K562 (cell line): ENCODE data around the gene MICAL1. TPM values are rescaled to one million over a fixed set of nuclear protein-coding genes. Genes with fewer than 3 reads are reported as not detected.

Source experiments
- CEBPB ChIP-seq: fragments of 450-650 bp; IDR thresholded peaks from 2 replicates; pipeline ENCODE4 v1.6.1; 2016; ENCODE audit warnings: missing genetic modification characterization, missing compliant biosample characterization
- CREB1 ChIP-seq, 2 experiments: sonication (generic) in 1 of 2; formaldehyde crosslinking in 1 of 2; IDR thresholded peaks; 2 replicates each; pipeline versions ENCODE4 v1.6.1 to v1.8.0; 2012 to 2022; ENCODE audit warnings: inconsistent platforms in 1 of 2, mild to moderate bottlenecking in 1 of 2, missing genetic modification reagents in 1 of 2, moderate library complexity in 1 of 2
- GABPB1 ChIP-seq: sonication (generic); formaldehyde crosslinking; IDR thresholded peaks from 2 replicates; pipeline ENCODE4 v1.8.0; 2022; ENCODE audit warnings: mild to moderate bottlenecking, missing genetic modification reagents
- GTF2E2 ChIP-seq: fragments of 200-800 bp; sonication (Bioruptor generic); IDR thresholded peaks from 2 replicates; pipeline ENCODE4 v1.6.1; 2016; ENCODE audit warnings: missing genetic modification characterization, missing compliant biosample characterization
- HNRNPH1 ChIP-seq: fragments of 200-400 bp; formaldehyde crosslinking; optimal IDR thresholded peaks from 2 replicates; pipeline ENCODE3; 2017; ENCODE audit warnings: low read depth, mild to moderate bottlenecking, low read length, moderate library complexity
- IRF2 ChIP-seq: sonication (generic); formaldehyde crosslinking; IDR thresholded peaks from 2 replicates; pipeline ENCODE4 v1.8.1; 2022; ENCODE audit warnings: mild to moderate bottlenecking, missing genetic modification reagents
- NCOA1 ChIP-seq: fragments of 450-650 bp; IDR thresholded peaks from 2 replicates; pipeline ENCODE4 v1.6.1; 2016; ENCODE audit warnings: low read depth
- PHB2 ChIP-seq: fragments of 450-650 bp; IDR thresholded peaks from 2 replicates; pipeline ENCODE4 v1.6.1; 2017; ENCODE audit warnings: low read depth
- PREB ChIP-seq: sonication (generic); formaldehyde crosslinking; IDR thresholded peaks from 2 replicates; pipeline ENCODE4 v1.8.1; 2023; ENCODE audit warnings: mild to moderate bottlenecking, missing genetic modification reagents
- SMAD4 ChIP-seq: fragments of 250-450 bp; sonication (Bioruptor Pico); conservative IDR thresholded peaks from 2 replicates; pipeline ENCODE4 v1.8.0; 2021; ENCODE audit warnings: inconsistent platforms, mild to moderate bottlenecking, moderate library complexity
- SPI1 ChIP-seq: IDR thresholded peaks from 2 replicates; pipeline ENCODE4 v1.6.1; 2011; ENCODE audit warnings: low read depth, low read length, control low read depth, borderline replicate concordance
- XRCC3 ChIP-seq: fragments of 450-650 bp; IDR thresholded peaks from 2 replicates; pipeline ENCODE4 v1.6.1; 2017; ENCODE audit warnings: mild to moderate bottlenecking, moderate library complexity
- ZBTB8A ChIP-seq: fragments of 450-650 bp; IDR thresholded peaks from 2 replicates; pipeline ENCODE4 v1.6.1; 2018; ENCODE audit warnings: mild to moderate bottlenecking, moderate library complexity; ENCODE audit not compliant: partially characterized antibody
- ZNF311 ChIP-seq: fragments of 250-450 bp; sonication (Bioruptor Pico); IDR thresholded peaks from 2 replicates; pipeline ENCODE4 v1.4.0; 2020; ENCODE audit warnings: mild to moderate bottlenecking, moderate library complexity
- polyA plus RNA-seq, 8 experiments: library from polyadenylated mRNA; depleted of rRNA in 4 of 8; stranded (reverse) in 5 of 8; unstranded in 3 of 8; fragments of >200 nt; fragmentation: Nextera tagmentation in 2 of 8; fragmentation: Illumina TruSeq in 1 of 8; extraction: Ambion mirVana in 2 of 8; extraction: Trizol in 1 of 8; gene quantifications; 2 replicates each; pipeline versions ENCODE4 v1.2.1 to v1.2.3, GENCODE V29; 2011 to 2014; ENCODE audit warnings: inconsistent platforms in 1 of 8, missing spikeins in 1 of 8
- total RNA-seq, 7 experiments: library from RNA; depleted of rRNA in 6 of 7; stranded (reverse); fragments of >200 nt in 6 of 7; fragmentation: Illumina TruSeq in 2 of 7; extraction: Trizol in 2 of 7; gene quantifications; 2 replicates each; pipeline versions ENCODE4 v1.2.1 to v1.2.3, GENCODE V29; 2011 to 2021; ENCODE audit warnings: low replicate concordance in 1 of 7
- TF ChIP-seq, protein P1 (sequence below): fragments of 450-650 bp; IDR thresholded peaks from 2 replicates; pipeline ENCODE4 v1.6.1; 2017; ENCODE audit warnings: antibody characterized with exemption
- TF ChIP-seq, protein P2 (sequence below): fragments of 200-800 bp; sonication (Bioruptor generic); IDR thresholded peaks from 2 replicates; pipeline ENCODE4 v1.6.1; 2017; ENCODE audit warnings: missing genetic modification characterization, missing compliant biosample characterization
- TF ChIP-seq, protein P3 (sequence below): conservative IDR thresholded peaks from 2 replicates; pipeline ENCODE4 v1.6.1; 2011; ENCODE audit warnings: low read depth, mild to moderate bottlenecking, low read length; ENCODE audit not compliant: control insufficient read depth
- TF ChIP-seq, protein P4 (sequence below): fragments of 450-650 bp; IDR thresholded peaks from 2 replicates; pipeline ENCODE4 v1.6.1; 2018; ENCODE audit warnings: mild to moderate bottlenecking, low read depth; ENCODE audit not compliant: partially characterized antibody

MICAL1 gene
- total and polyA plus RNA-seq, 9 of the 15 experiments (the other 6 are each of a cell fraction or from before 2014, with no cell fraction given), result 0.07 to 15.2 (median 7.0) TPM

DNA sequence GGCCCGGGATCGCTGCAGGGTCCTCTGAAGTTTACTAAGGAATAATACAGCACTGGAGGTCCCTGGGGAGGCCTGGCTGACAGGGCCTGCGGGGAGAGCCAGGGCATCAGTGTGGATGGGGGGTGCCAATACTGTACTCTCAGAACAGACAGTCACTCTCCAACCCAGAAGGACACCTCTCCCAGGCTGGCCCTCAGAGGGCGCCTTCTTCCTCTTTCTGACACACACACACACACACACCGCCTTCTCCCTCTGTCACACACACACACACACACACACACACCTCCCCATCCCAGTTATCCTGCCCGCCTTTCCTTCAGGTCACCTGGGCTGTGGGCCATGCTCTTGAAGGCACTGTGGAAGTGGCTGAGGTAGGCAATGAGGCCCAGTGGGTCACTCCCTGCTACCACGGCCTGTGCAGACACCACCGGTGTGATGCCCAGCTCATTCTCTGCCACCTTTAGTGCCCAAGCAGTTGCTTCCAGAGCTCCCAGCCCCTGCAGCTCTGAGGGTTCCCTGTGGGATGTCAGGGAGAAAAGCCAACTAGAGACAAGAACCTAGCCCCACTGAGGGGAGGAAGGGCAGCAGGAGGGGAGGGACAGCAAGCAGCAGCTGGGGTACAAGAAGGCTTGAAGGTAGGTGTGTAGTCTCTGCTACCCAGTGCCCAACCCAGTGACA is 7.6 kb downstream of the MICAL1 start (continued):
- TF ChIP-seq, protein P1, sequence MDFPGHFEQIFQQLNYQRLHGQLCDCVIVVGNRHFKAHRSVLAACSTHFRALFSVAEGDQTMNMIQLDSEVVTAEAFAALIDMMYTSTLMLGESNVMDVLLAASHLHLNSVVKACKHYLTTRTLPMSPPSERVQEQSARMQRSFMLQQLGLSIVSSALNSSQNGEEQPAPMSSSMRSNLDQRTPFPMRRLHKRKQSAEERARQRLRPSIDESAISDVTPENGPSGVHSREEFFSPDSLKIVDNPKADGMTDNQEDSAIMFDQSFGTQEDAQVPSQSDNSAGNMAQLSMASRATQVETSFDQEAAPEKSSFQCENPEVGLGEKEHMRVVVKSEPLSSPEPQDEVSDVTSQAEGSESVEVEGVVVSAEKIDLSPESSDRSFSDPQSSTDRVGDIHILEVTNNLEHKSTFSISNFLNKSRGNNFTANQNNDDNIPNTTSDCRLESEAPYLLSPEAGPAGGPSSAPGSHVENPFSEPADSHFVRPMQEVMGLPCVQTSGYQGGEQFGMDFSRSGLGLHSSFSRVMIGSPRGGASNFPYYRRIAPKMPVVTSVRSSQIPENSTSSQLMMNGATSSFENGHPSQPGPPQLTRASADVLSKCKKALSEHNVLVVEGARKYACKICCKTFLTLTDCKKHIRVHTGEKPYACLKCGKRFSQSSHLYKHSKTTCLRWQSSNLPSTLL, result no peak
- no peak for TF ChIP-seq SPI1
- no peak for TF ChIP-seq ZBTB8A
- no peak for TF ChIP-seq GTF2E2 (tag)
- no peak for TF ChIP-seq PHB2
- TF ChIP-seq NCOA1, result no peak
- TF ChIP-seq GABPB1 (CRISPR knock-in tag), result no peak
- TF ChIP-seq, protein P2, sequence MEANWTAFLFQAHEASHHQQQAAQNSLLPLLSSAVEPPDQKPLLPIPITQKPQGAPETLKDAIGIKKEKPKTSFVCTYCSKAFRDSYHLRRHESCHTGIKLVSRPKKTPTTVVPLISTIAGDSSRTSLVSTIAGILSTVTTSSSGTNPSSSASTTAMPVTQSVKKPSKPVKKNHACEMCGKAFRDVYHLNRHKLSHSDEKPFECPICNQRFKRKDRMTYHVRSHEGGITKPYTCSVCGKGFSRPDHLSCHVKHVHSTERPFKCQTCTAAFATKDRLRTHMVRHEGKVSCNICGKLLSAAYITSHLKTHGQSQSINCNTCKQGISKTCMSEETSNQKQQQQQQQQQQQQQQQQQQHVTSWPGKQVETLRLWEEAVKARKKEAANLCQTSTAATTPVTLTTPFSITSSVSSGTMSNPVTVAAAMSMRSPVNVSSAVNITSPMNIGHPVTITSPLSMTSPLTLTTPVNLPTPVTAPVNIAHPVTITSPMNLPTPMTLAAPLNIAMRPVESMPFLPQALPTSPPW, result no peak
- TF ChIP-seq, protein P3, sequence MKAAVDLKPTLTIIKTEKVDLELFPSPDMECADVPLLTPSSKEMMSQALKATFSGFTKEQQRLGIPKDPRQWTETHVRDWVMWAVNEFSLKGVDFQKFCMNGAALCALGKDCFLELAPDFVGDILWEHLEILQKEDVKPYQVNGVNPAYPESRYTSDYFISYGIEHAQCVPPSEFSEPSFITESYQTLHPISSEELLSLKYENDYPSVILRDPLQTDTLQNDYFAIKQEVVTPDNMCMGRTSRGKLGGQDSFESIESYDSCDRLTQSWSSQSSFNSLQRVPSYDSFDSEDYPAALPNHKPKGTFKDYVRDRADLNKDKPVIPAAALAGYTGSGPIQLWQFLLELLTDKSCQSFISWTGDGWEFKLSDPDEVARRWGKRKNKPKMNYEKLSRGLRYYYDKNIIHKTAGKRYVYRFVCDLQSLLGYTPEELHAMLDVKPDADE, result no peak
- no peak for TF ChIP-seq XRCC3
- TF ChIP-seq CEBPB, result no peak
- no peak for TF ChIP-seq SMAD4 (CRISPR knock-in tag)
- TF ChIP-seq PREB (CRISPR knock-in tag), result no peak
- no peak for TF ChIP-seq IRF2 (CRISPR knock-in tag)
- TF ChIP-seq HNRNPH1, result no peak
- TF ChIP-seq CREB1 (IDR thresholded peaks at IDR 0.05), result no peak
- 0 out of 2 replicates have a peak, but pooled peaks have one; percentile 33 for TF ChIP-seq CREB1 (CRISPR knock-in tag; IDR thresholded peaks at IDR 0.05)
- TF ChIP-seq, protein P4, sequence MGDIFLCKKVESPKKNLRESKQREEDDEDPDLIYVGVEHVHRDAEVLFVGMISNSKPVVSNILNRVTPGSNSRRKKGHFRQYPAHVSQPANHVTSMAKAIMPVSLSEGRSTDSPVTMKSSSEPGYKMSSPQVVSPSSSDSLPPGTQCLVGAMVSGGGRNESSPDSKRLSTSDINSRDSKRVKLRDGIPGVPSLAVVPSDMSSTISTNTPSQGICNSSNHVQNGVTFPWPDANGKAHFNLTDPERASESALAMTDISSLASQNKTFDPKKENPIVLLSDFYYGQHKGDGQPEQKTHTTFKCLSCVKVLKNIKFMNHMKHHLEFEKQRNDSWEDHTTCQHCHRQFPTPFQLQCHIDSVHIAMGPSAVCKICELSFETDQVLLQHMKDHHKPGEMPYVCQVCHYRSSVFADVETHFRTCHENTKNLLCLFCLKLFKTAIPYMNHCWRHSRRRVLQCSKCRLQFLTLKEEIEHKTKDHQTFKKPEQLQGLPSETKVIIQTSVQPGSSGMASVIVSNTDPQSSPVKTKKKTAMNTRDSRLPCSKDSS, result no peak
- TF ChIP-seq ZNF311 (CRISPR knock-in tag), result no peak
